HEK293T (cell line): ENCODE measurements around the gene RPL35A.
"Not testable (repeated sequence)": the region's sequence is repeated elsewhere in the genome, so short reads cannot be mapped to it uniquely, and the experiment has no call there.

ENCODE experiments used
- ARNT ChIP-seq: fragments of 450-650 bp; IDR thresholded peaks from 2 replicates; pipeline ENCODE4 v1.6.1; 2017; ENCODE audit warnings: mild to moderate bottlenecking
- FOXA1 ChIP-seq: fragments of 450-650 bp; IDR thresholded peaks from 2 replicates; pipeline ENCODE4 v1.6.1; 2016; ENCODE audit warnings: mild to moderate bottlenecking
- FOXM1 ChIP-seq: fragments of 450-650 bp; IDR thresholded peaks from 2 replicates; pipeline ENCODE4 v1.6.1; 2017; ENCODE audit warnings: mild to moderate bottlenecking, borderline replicate concordance
- HDGF ChIP-seq: fragments of 450-650 bp; IDR thresholded peaks from 2 replicates; pipeline ENCODE4 v1.6.1; 2017; ENCODE audit warnings: antibody characterized with exemption, borderline replicate concordance
- PKNOX1 ChIP-seq: fragments of 450-650 bp; IDR thresholded peaks from 2 replicates; pipeline ENCODE4 v1.6.1; 2016
- SP1 ChIP-seq: fragments of 450-650 bp; IDR thresholded peaks from 2 replicates; pipeline ENCODE4 v1.6.1; 2017
- SUZ12 ChIP-seq: fragments of 450-650 bp; IDR thresholded peaks from 2 replicates; pipeline ENCODE4 v1.6.1; 2016; ENCODE audit warnings: mild to moderate bottlenecking
- TARDBP ChIP-seq: fragments of 450-650 bp; IDR thresholded peaks from 2 replicates; pipeline ENCODE4 v1.6.1; 2016
- ZNF384 ChIP-seq: fragments of 450-650 bp; IDR thresholded peaks from 2 replicates; pipeline ENCODE4 v1.6.1; 2016

GRCh38 chr3:197927578-197927977 is 22.4 kb upstream of the RPL35A start:
- TF ChIP-seq FOXM1, HDGF, SP1, PKNOX1, SUZ12, ARNT, FOXA1, ZNF384, TARDBP: not testable (repeated sequence)
